Measurements from ENCODE around the gene HUS1.
"Not testable (repeated sequence)": the region's sequence is repeated elsewhere in the genome, so short reads cannot be mapped to it uniquely, and the experiment has no call there.

HUS1 gene

GRCh38 chr7:47932016-47932415 lies 47.4 kb downstream of the HUS1 start:
- ChIA-PET CTCF (interaction anchor here (1.0 to 5.2 kb wide), 3 partner anchors 8 to 223 kb away, joined by 3 to 32 read pairs (median 9); no protein-coding TSS in a partner anchor), POLR2A (no interaction called here)
- TF ChIP-seq, protein P1, sequence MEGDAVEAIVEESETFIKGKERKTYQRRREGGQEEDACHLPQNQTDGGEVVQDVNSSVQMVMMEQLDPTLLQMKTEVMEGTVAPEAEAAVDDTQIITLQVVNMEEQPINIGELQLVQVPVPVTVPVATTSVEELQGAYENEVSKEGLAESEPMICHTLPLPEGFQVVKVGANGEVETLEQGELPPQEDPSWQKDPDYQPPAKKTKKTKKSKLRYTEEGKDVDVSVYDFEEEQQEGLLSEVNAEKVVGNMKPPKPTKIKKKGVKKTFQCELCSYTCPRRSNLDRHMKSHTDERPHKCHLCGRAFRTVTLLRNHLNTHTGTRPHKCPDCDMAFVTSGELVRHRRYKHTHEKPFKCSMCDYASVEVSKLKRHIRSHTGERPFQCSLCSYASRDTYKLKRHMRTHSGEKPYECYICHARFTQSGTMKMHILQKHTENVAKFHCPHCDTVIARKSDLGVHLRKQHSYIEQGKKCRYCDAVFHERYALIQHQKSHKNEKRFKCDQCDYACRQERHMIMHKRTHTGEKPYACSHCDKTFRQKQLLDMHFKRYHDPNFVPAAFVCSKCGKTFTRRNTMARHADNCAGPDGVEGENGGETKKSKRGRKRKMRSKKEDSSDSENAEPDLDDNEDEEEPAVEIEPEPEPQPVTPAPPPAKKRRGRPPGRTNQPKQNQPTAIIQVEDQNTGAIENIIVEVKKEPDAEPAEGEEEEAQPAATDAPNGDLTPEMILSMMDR (IDR thresholded peaks at IDR 0.05; ENCODE audit: insufficient read depth, low read length, missing control alignments) = no peak
- no peak overlapping the region for H3K4me3 ChIP-seq (ENCODE audit: low read depth, low read length)
- no peak for DNase-seq (ENCODE audit: low read depth, low spot score)

- no peak for DNase-seq (ENCODE audit: low read depth, low spot score)
- ChIA-PET CTCF (interaction anchor here (1.0 to 5.2 kb wide), 3 partner anchors 9 to 224 kb away, joined by 3 to 32 read pairs (median 9); no protein-coding TSS in a partner anchor), POLR2A (interaction anchor here (0.5 kb wide), 1 partner anchor 8 kb away, joined by 3 read pairs; no protein-coding TSS in a partner anchor)
- H3K4me3 ChIP-seq (ENCODE audit: low read depth, low read length) = no peak overlapping the region
- TF ChIP-seq, protein P1 (IDR thresholded peaks at IDR 0.05; ENCODE audit: insufficient read depth, low read length, missing control alignments) = no peak
Measured at GRCh38 chr7:47931005-47932004, 48.1 kb downstream of the HUS1 start.

- CTCF ChIA-PET = no interaction called here
Measured at GRCh38 chr7:47924266-47924665, 55.1 kb downstream of the HUS1 start.

DNA sequence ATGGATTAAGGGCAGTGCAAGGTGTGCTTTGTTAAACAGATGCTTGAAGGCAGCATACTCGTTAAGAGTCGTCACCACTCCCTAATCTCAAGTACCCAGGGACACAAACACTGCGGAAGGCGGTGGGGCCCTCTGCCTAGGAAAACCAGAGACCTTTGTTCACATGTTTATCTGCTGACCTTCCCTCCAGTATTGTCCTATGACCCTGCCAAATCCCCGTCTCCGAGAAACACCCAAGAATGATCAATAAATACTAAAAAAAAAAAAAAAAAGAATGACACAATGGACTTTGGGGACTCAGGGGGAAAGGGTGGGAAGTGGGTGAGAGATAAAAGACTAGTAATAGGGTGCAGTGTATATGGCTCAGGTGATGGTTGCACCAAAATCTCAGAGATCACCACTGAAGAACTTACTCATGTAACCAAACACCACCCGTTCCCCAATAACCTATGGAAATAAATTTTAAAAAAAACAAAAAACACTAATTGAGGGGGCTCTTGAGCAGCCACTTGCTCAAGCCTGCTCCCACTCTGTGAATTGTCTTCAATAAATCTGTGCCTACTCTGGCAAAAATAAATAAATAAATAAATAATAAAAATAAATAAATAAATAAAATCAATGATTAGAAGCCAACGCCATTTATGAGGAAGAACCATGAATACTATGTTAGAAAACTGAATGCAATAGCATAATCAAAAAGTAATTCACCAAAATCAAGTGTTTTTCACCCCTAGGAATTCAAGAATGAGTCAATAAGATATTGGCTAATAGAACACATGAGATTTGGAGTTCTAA lies 56.1 kb downstream of the HUS1 start:
- CTCF ChIA-PET; DNase-seq (ENCODE audit: low read depth, low spot score); H3K4me3 ChIP-seq (ENCODE audit: low read depth, low read length); POLR2A ChIA-PET: not testable (repeated sequence)

More at GRCh38 chr7:47924266-47924665, 55.1 kb downstream of the HUS1 start:
- TF ChIP-seq, protein P1 (IDR thresholded peaks at IDR 0.05; ENCODE audit: insufficient read depth, low read length, missing control alignments) = no peak
- DNase-seq (ENCODE audit: low read depth, low spot score) = no peak
- H3K4me3 ChIP-seq (ENCODE audit: low read depth, low read length) = no peak overlapping the region
- POLR2A ChIA-PET = no interaction called here

GRCh38 chr7:47916514-47916913 lies 62.9 kb downstream of the HUS1 start:
- POLR2A ChIA-PET; H3K4me3 ChIP-seq (ENCODE audit: low read depth, low read length); CTCF ChIA-PET; DNase-seq (ENCODE audit: low read depth, low spot score): not testable (repeated sequence)

DNA sequence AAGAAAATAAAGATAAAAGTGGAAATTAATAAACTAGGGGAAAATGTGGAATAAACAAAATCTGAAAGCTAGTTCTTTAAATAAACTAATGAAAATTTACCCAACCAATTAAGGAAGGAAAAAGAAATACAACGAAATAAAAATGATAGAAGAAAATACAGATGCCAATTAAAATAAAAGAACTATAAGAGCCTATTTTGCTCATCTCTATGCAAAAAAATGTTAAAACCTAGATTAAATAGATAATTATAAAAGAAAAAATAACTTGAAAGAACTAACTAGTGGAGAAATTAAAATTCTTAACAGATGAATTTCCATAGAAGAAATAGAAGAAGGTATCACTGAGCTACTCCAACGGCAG lies 63.8 kb downstream of the HUS1 start:
- TF ChIP-seq, protein P1 (IDR thresholded peaks at IDR 0.05; ENCODE audit: insufficient read depth, low read length, missing control alignments) = no peak
- no peak for DNase-seq (ENCODE audit: low read depth, low spot score)
- H3K4me3 ChIP-seq (ENCODE audit: low read depth, low read length) = no peak overlapping the region
- ChIA-PET POLR2A (interaction anchor here (0.6 to 0.7 kb wide), 2 partner anchors 15 to 48 kb away, joined by 3 read pairs; no protein-coding TSS in a partner anchor), CTCF (interaction anchor here (0.8 to 1.1 kb wide), 3 partner anchors 10 to 239 kb away, joined by 3 to 7 read pairs (median 4); no protein-coding TSS in a partner anchor)

All from AG04449 (cell line).